MG63 (cell line): Measurements from ENCODE around the gene TRIM67. TPM values are rescaled to one million over a fixed set of nuclear protein-coding genes. Genes with fewer than 3 reads are reported as not detected.
A peak's percentile ranks its signal among the peaks of the same experiment; 100 is the strongest.

Source experiments
- DNase-seq: peaks from one replicate; pipeline ENCODE4 v3.0.0-alpha.2; 2020
- H3K27me3 ChIP-seq: fragments of 250-450 bp; sonication (Bioruptor Pico); 2 replicates; pipeline ENCODE4 v1.5.1; 2020; ENCODE audit warnings: mild to moderate bottlenecking, moderate library complexity
- H3K36me3 ChIP-seq: fragments of 250-450 bp; sonication (Bioruptor Pico); 2 replicates; pipeline ENCODE4 v1.5.1; 2020; ENCODE audit warnings: mild to moderate bottlenecking, moderate library complexity
- H3K4me3 ChIP-seq: fragments of 250-450 bp; sonication (Bioruptor Pico); 2 replicates; pipeline ENCODE4 v1.5.1; 2020; ENCODE audit warnings: mild to moderate bottlenecking, moderate library complexity
- H3K9me3 ChIP-seq: fragments of 250-450 bp; sonication (Bioruptor Pico); 2 replicates; pipeline ENCODE4 v1.5.1; 2020; ENCODE audit warnings: mild to moderate bottlenecking, moderate library complexity
- total RNA-seq: library from RNA; depleted of rRNA; stranded (reverse); fragments of >200 nt; shearing (Covaris generic); gene quantifications from 2 replicates; pipeline ENCODE4 v1.2.3, GENCODE V29; 2014; ENCODE audit warnings: low replicate concordance

The TRIM67 gene
- total RNA-seq, 1 experiment from 2014 or later: not detected

GRCh38 chr1:231232870-231233734 lies 71.2 kb downstream of the TRIM67 start:
- peaks cover 29% of the 10 kb centered on the region for H3K36me3 ChIP-seq
- DNase-seq: no peak
- no peak overlapping the region for H3K4me3 ChIP-seq
- H3K27me3 ChIP-seq: no peaks in the 10 kb centered on the region
- H3K9me3 ChIP-seq: no peaks in the 10 kb centered on the region

- H3K36me3 ChIP-seq: peaks cover 37% of the 10 kb centered on the region
- H3K4me3 ChIP-seq: no peak overlapping the region
- H3K27me3 ChIP-seq: no peaks in the 10 kb centered on the region
- H3K9me3 ChIP-seq: no peaks in the 10 kb centered on the region
- peak; percentile 50 for DNase-seq
Measured at GRCh38 chr1:231233735-231234417, 72.0 kb downstream of the TRIM67 start.

DNA sequence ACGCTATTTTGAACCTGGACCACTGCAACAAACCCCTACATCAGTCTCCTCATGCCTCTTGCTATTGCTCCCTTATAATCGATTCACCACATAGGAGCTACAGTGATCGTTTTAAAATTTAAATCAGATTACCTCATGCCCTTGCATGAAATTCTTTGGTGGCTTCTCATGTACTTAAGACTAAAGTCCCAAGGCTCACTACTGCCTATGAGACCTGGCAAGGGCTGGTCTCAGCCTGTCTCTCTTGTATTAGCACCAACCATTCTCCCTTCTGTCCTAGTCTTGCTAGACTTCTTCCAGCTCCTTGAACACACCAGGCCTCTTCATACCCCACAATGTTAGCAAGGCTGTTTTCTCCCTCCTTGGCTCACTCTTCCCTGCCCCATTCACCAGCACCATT lies 72.6 kb downstream of the TRIM67 start:
- no peaks in the 10 kb centered on the region for H3K27me3 ChIP-seq
- DNase-seq: no peak
- H3K36me3 ChIP-seq: peaks cover 43% of the 10 kb centered on the region
- no peak overlapping the region for H3K4me3 ChIP-seq
- H3K9me3 ChIP-seq: no peaks in the 10 kb centered on the region

GRCh38 chr1:231235526-231236207 lies 73.8 kb downstream of the TRIM67 start:
- no peak for DNase-seq
- no peak overlapping the region for H3K4me3 ChIP-seq
- H3K9me3 ChIP-seq: no peaks in the 10 kb centered on the region

GRCh38 chr1:231236208-231236591 lies 74.3 kb downstream of the TRIM67 start:
- Histone ChIP-seq H3K27me3 (no peaks in the 10 kb centered on the region), H3K36me3 (peaks cover 38% of the 10 kb centered on the region), H3K9me3 (no peaks in the 10 kb centered on the region), H3K4me3 (no peak overlapping the region)
- no peak for DNase-seq

More at GRCh38 chr1:231235526-231236207, 73.8 kb downstream of the TRIM67 start:
- peaks cover 40% of the 10 kb centered on the region for H3K36me3 ChIP-seq
- H3K27me3 ChIP-seq: no peaks in the 10 kb centered on the region

- peaks cover 37% of the 10 kb centered on the region for H3K36me3 ChIP-seq
- H3K27me3 ChIP-seq: no peaks in the 10 kb centered on the region
- DNase-seq: no peak
- no peak overlapping the region for H3K4me3 ChIP-seq
- H3K9me3 ChIP-seq: no peaks in the 10 kb centered on the region
Measured at GRCh38 chr1:231236938-231237337, 75.1 kb downstream of the TRIM67 start.

DNA sequence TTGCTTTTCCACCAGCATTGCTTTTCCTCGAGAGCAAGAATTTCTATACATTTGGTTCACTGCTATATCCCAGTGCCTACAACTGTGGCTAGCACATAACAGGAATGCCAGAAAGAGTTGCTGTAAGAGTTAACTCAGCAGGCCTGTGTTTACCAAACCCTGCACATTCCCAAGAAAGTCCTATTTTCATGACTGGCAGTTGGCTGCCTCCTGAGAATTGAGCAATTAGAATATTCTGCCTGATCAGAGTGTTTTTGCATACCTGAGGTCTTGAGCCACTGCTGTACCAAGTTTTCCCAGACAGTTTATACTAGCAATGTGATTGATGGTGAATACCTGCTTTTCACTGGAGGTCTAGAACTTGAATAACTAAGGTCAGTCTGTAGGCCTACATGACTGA lies 76.4 kb downstream of the TRIM67 start:
- Histone ChIP-seq H3K4me3 (no peak overlapping the region), H3K9me3 (no peaks in the 10 kb centered on the region), H3K36me3 (peaks cover 27% of the 10 kb centered on the region), H3K27me3 (no peaks in the 10 kb centered on the region)
- DNase-seq: no peak

- H3K9me3 ChIP-seq: no peaks in the 10 kb centered on the region
- H3K36me3 ChIP-seq: peaks cover 25% of the 10 kb centered on the region
- H3K27me3 ChIP-seq: no peaks in the 10 kb centered on the region
- DNase-seq: peak; percentile 13
- peak overlapping the region; percentile 76 for H3K4me3 ChIP-seq
Measured at GRCh38 chr1:231240531-231240882, 78.6 kb downstream of the TRIM67 start.

- Histone ChIP-seq H3K9me3 (no peaks in the 10 kb centered on the region), H3K36me3 (peaks cover 23% of the 10 kb centered on the region), H3K27me3 (no peaks in the 10 kb centered on the region), H3K4me3 (peak within 1 kb of the TSS; percentile 76)
- DNase-seq: peak; percentile 92
Measured at GRCh38 chr1:231240883-231241735, 79.3 kb downstream of the TRIM67 start, which contains the start of gene GNPAT. TSS of gene GNPAT (plus strand) at chr1:231241212. CDS start at chr1:231241379, 167 bp downstream.

- H3K27me3 ChIP-seq: no peaks in the 10 kb centered on the region
- no peaks in the 10 kb centered on the region for H3K9me3 ChIP-seq
- peak; percentile 15 for DNase-seq
- H3K4me3 ChIP-seq: peak overlapping the region; percentile 76
- H3K36me3 ChIP-seq: peaks cover 23% of the 10 kb centered on the region
Measured at GRCh38 chr1:231241750-231242149, 79.9 kb downstream of the TRIM67 start.

GRCh38 chr1:231242516-231243198 lies 80.8 kb downstream of the TRIM67 start:
- peak overlapping the region; percentile 76 for H3K4me3 ChIP-seq
- H3K36me3 ChIP-seq: peaks cover 18% of the 10 kb centered on the region
- DNase-seq: no peak
- H3K9me3 ChIP-seq: no peaks in the 10 kb centered on the region
- no peaks in the 10 kb centered on the region for H3K27me3 ChIP-seq

GRCh38 chr1:231248778-231249177 lies 86.9 kb downstream of the TRIM67 start:
- Histone ChIP-seq H3K4me3 (no peak overlapping the region), H3K36me3 (peaks cover 21% of the 10 kb centered on the region), H3K27me3 (no peaks in the 10 kb centered on the region), H3K9me3 (no peaks in the 10 kb centered on the region)
- no peak for DNase-seq

GRCh38 chr1:231252336-231252735 lies 90.5 kb downstream of the TRIM67 start:
- H3K4me3 ChIP-seq: no peak overlapping the region
- peaks cover 40% of the 10 kb centered on the region for H3K36me3 ChIP-seq
- no peaks in the 10 kb centered on the region for H3K27me3 ChIP-seq
- no peaks in the 10 kb centered on the region for H3K9me3 ChIP-seq
- DNase-seq: no peak

DNA sequence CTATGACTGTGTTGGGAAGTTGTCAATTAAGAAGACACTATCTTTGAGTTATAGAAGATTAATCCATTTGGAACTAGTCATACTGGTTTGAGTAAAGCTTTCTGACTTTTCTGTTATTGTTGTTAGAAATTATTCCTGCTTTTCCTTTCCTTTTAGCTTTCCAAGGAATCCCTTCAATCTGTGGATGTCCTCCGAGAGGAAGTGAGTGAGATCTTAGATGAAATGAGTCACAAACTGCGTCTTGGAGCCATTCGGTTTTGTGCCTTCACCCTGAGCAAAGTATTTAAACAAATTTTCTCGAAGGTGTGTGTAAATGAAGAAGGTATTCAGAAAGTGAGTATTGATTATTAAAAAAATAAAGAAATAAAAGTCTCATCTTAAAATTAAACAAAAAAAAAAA lies 98.5 kb downstream of the TRIM67 start:
- no peak for DNase-seq
- no peaks in the 10 kb centered on the region for H3K27me3 ChIP-seq
- H3K36me3 ChIP-seq: peaks cover 54% of the 10 kb centered on the region
- H3K9me3 ChIP-seq: no peaks in the 10 kb centered on the region
- no peak overlapping the region for H3K4me3 ChIP-seq

- no peaks in the 10 kb centered on the region for H3K27me3 ChIP-seq
- no peaks in the 10 kb centered on the region for H3K9me3 ChIP-seq
- no peak overlapping the region for H3K4me3 ChIP-seq
- peaks cover 56% of the 10 kb centered on the region for H3K36me3 ChIP-seq
- no peak for DNase-seq
Measured at GRCh38 chr1:231264642-231265041, 102.8 kb downstream of the TRIM67 start.

DNA sequence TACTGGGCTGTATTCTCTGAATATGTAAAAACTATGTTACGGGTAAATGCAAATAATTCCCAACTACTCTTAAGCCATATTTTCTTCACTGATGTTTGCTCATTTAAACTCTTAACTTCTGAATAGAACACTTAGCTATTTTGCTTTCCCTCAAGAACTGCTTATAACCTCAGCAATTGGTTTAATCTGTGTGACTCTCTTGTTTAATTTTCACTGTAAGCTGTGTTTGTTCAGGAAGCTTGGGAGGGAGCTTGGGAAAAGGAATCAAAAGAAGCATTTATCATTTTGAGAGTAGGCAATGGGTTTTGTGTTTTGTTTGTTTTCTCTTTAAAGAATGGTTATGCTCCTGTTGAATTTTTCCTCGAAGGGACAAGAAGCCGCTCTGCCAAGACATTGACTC lies 103.5 kb downstream of the TRIM67 start:
- peaks cover 55% of the 10 kb centered on the region for H3K36me3 ChIP-seq
- H3K9me3 ChIP-seq: no peaks in the 10 kb centered on the region
- H3K27me3 ChIP-seq: no peaks in the 10 kb centered on the region
- no peak overlapping the region for H3K4me3 ChIP-seq
- DNase-seq: no peak
